ENCODE measurements around the gene SBF2. TPM values are rescaled to one million over a fixed set of nuclear protein-coding genes. Genes with fewer than 3 reads are reported as not detected.
"Not testable (repeated sequence)": the region's sequence is repeated elsewhere in the genome, so short reads cannot be mapped to it uniquely, and the experiment has no call there.

Gene SBF2
- total RNA-seq, 2 experiments from 2014 or later, result 15.8 to 18.6 TPM

- no peak overlapping the region for H3K4me3 Mint-ChIP-seq
- POLR2A ChIA-PET, result no interaction called here
- H3K27ac Mint-ChIP-seq, result no peak overlapping the region
- peaks cover 13% of the 10 kb centered on the region for H3K36me3 Mint-ChIP-seq
- peaks cover 1% of the 10 kb centered on the region for H3K9me3 Mint-ChIP-seq
- H3K4me1 Mint-ChIP-seq, result no peaks in the 10 kb centered on the region
- DNase-seq (no peak), ATAC-seq (ENCODE audit: low read depth) (no peak)
- H3K27me3 Mint-ChIP-seq, result no peaks in the 10 kb centered on the region
These were observed 352.0 kb downstream of the SBF2 start for GRCh38 chr11:9941991-9942390.

DNA sequence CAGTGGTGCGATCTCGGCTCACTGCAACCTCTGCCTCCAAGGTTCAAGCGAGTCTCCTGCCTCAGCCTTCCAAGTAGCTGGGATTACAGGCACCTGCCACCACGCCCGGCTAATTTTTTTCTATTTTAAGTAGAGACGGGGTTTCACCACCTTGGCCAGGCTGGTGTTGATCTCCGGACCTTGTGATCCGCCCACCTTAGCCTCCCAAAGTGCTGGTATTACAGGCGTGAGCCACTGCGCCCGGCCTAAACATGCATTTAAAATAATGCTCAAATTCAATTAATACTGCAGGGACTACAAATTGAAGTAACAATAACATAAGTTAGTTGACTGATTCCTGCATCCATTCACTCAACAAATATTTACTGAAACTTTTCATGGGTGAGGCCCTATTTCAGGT lies 354.9 kb downstream of the SBF2 start:
- DNase-seq; H3K4me1 Mint-ChIP-seq; H3K27ac Mint-ChIP-seq; H3K4me3 Mint-ChIP-seq; H3K9me3 Mint-ChIP-seq; ATAC-seq (ENCODE audit: low read depth); H3K27me3 Mint-ChIP-seq; H3K36me3 Mint-ChIP-seq; POLR2A ChIA-PET: not testable (repeated sequence)

GRCh38 chr11:9936754-9937153 lies 357.3 kb downstream of the SBF2 start:
- no peak for ATAC-seq (ENCODE audit: low read depth)
- Mint-ChIP-seq H3K9me3 (peaks cover 12% of the 10 kb centered on the region), H3K4me3 (no peak overlapping the region), H3K36me3 (peaks cover 8% of the 10 kb centered on the region), H3K27ac (no peak overlapping the region), H3K27me3 (no peaks in the 10 kb centered on the region), H3K4me1 (no peaks in the 10 kb centered on the region)
- DNase-seq, result no peak
- POLR2A ChIA-PET, result no interaction called here

- H3K4me1 Mint-ChIP-seq; DNase-seq; H3K27ac Mint-ChIP-seq; H3K4me3 Mint-ChIP-seq; ATAC-seq (ENCODE audit: low read depth); H3K27me3 Mint-ChIP-seq; POLR2A ChIA-PET: not testable (repeated sequence)
- Mint-ChIP-seq H3K9me3 (peaks cover 19% of the 10 kb centered on the region), H3K36me3 (peaks cover 14% of the 10 kb centered on the region)
These were observed 361.2 kb downstream of the SBF2 start for GRCh38 chr11:9932843-9933242.

DNA sequence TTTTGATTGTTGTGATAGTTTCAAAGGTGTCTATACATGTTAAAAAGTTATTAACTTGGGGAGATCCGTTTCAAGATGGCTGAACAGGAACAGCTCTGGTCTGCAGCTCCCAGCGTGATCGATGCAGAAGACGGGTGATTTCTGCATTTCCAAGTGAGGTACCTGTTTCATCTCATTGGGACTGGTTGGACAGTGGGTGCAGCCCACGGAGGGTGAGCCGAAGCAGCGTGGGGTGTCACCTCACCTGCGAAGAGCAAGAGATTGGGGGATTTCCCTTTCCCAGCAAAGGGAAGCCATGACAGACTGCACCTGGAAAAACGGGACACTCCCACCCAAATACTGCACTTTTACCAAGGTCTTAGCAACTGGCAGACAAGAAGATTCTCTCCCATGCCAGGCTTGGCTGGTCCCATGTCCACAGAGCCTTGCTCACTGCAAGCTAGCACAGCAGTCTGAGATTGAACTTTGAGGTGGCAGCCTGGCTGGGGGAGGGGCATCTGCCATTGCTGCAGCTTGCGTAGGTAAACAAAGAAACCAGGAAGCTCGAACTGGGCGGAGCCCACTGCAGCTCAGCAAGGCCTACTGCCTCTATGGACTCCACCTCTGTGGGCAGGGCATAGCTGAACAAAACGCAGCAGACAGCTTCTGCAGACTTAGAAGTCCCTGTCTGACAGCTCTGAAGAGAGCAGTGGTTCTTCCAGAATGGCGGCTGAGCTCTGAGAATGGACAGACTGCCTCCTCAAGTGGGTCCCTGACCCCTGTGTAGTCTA lies 363.3 kb downstream of the SBF2 start:
- H3K4me3 Mint-ChIP-seq; ATAC-seq (ENCODE audit: low read depth); H3K27me3 Mint-ChIP-seq; DNase-seq; H3K4me1 Mint-ChIP-seq; H3K27ac Mint-ChIP-seq; POLR2A ChIA-PET: not testable (repeated sequence)
- Mint-ChIP-seq H3K9me3 (peaks cover 17% of the 10 kb centered on the region), H3K36me3 (peaks cover 14% of the 10 kb centered on the region)

- DNase-seq, result no peak
- POLR2A ChIA-PET, result no interaction called here
- Mint-ChIP-seq H3K4me1 (peaks cover 6% of the 10 kb centered on the region), H3K4me3 (no peak overlapping the region), H3K9me3 (peaks cover 12% of the 10 kb centered on the region), H3K27ac (no peak overlapping the region), H3K27me3 (no peaks in the 10 kb centered on the region), H3K36me3 (peaks cover 9% of the 10 kb centered on the region)
- ATAC-seq (ENCODE audit: low read depth), result no peak
These were observed 366.3 kb downstream of the SBF2 start for GRCh38 chr11:9927670-9928069.

DNA sequence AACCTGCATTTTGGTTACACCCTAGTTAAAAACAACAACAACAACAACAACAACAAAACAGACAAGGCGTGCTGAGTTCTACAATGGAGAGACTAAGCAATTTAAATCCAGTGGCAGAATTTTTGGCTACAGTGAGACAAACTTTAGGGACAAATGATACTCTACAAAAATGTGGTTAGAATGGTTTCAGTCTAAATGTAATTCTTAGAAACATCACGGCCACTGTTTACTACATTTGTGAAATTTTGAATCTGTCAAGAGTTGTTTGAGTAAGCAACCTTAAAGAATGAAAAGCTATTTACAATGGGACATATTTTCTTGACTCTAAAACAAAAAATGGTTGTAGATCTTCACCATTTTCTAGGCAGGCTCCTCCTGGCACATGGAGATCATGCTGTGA lies 370.7 kb downstream of the SBF2 start:
- Mint-ChIP-seq H3K27me3 (no peaks in the 10 kb centered on the region), H3K9me3 (no peaks in the 10 kb centered on the region), H3K4me3 (no peak overlapping the region), H3K4me1 (peaks cover 6% of the 10 kb centered on the region), H3K27ac (no peak overlapping the region), H3K36me3 (no peaks in the 10 kb centered on the region)
- POLR2A ChIA-PET, result interaction anchor here (0.6 kb wide), 1 partner anchor 64 kb away, joined by 3 read pairs; no protein-coding TSS in a partner anchor
- DNase-seq, result no peak
- no peak for ATAC-seq (ENCODE audit: low read depth)

DNA sequence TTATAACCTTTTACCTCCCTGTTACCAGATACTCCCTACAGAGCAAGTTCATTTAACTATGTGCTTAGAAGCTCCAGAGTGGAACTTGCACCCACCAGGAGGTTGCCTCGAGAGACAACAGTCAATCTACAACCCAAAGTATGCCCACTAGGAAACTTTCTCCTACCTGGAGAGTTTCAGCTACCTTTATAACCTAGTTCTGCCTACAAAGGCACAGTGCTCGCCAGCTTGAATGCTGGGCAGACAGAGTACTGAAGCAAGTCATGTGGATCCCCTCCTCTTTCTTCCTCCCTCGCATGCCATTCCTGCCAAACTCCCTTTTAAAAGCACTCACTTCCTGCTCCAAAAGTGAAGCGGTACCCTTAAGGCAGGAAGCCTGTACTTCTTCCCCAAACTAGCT lies 371.2 kb downstream of the SBF2 start:
- Mint-ChIP-seq H3K36me3 (no peaks in the 10 kb centered on the region), H3K27me3 (no peaks in the 10 kb centered on the region)
- POLR2A ChIA-PET, result interaction anchor here (0.6 kb wide), 1 partner anchor 64 kb away, joined by 3 read pairs; no protein-coding TSS in a partner anchor

GRCh38 chr11:9916480-9916879 lies 377.5 kb downstream of the SBF2 start:
- no peak for DNase-seq
- Mint-ChIP-seq H3K36me3 (peaks cover 1% of the 10 kb centered on the region), H3K27me3 (no peaks in the 10 kb centered on the region), H3K4me1 (no peaks in the 10 kb centered on the region), H3K9me3 (no peaks in the 10 kb centered on the region), H3K27ac (no peak overlapping the region), H3K4me3 (no peak overlapping the region)
- ATAC-seq (ENCODE audit: low read depth), result no peak
- POLR2A ChIA-PET, result no interaction called here

More for the DNA sequence above, 371.2 kb downstream of the SBF2 start:
- DNase-seq, result no peak
- no peak overlapping the region for H3K27ac Mint-ChIP-seq
- no peaks in the 10 kb centered on the region for H3K9me3 Mint-ChIP-seq
- H3K4me1 Mint-ChIP-seq, result peaks cover 6% of the 10 kb centered on the region
- ATAC-seq (ENCODE audit: low read depth), result no peak
- no peak overlapping the region for H3K4me3 Mint-ChIP-seq

DNA sequence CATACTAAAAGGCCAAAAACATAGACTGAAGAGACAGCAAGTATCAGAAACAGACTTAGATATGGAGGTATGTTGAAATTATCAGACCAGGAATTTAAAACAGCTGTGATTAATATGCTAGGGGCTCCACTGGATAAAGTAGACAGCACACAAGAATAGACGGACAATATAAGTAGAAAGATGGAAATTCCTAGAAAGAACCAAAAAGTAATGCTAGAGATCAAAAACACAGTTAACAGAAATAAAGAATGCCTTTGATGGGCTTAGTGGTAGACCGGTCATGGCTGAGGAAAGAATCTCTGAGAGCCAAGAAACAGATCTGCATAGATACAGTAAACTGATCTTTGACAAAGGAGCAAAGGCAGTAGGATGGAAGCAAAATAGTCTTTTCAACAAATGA lies 380.0 kb downstream of the SBF2 start:
- H3K27ac Mint-ChIP-seq, result no peak overlapping the region
- ATAC-seq (ENCODE audit: low read depth) (no peak), DNase-seq (no peak)
- no peaks in the 10 kb centered on the region for H3K9me3 Mint-ChIP-seq
- H3K36me3 Mint-ChIP-seq, result peaks cover 1% of the 10 kb centered on the region
- no peaks in the 10 kb centered on the region for H3K27me3 Mint-ChIP-seq
- POLR2A ChIA-PET, result no interaction called here
- H3K4me1 Mint-ChIP-seq, result no peaks in the 10 kb centered on the region
- H3K4me3 Mint-ChIP-seq, result no peak overlapping the region

DNA sequence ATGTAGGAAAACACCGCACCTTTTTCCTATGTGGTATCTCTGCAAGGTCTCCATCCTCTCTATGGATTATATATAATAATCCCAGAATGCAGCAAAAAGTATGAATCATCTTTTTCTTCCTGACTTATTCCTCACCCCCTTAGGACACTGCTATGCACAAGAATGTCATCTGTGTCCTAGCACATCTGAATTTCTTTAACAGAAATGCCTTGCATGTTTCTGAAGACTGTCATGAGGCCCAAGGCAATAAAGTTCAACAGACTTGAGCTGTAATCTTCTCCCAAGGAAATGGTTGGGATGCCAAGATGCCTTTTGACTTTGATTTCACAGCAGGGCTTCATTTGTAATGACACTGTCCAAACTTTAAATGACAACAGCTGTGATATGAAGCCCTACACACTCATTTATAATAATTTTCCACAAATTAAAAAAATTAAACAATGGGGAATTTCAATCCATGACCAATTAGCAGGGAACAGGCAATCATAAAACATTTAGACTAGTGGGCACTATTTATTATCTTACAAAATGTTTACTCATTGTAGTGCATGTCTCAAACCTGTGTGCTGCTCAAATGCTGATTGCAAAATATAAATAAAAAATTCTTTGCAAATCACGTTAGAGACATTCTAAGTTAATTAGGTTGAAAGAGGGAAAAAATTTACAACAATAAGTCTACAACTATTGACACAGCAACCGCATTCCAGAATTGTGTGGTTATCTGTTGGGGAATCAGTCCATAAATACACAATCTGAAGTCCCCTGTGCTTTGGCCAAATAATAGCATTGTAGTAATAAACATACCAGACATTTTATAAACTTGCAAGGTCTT lies 387.8 kb downstream of the SBF2 start:
- POLR2A ChIA-PET, result no interaction called here
- Mint-ChIP-seq H3K27me3 (no peaks in the 10 kb centered on the region), H3K27ac (no peak overlapping the region), H3K36me3 (no peaks in the 10 kb centered on the region), H3K4me3 (no peak overlapping the region), H3K4me1 (no peaks in the 10 kb centered on the region), H3K9me3 (no peaks in the 10 kb centered on the region)
- DNase-seq (no peak), ATAC-seq (ENCODE audit: low read depth) (no peak)

- Mint-ChIP-seq H3K27ac (no peak overlapping the region), H3K4me1 (no peaks in the 10 kb centered on the region), H3K27me3 (no peaks in the 10 kb centered on the region), H3K4me3 (no peak overlapping the region), H3K9me3 (no peaks in the 10 kb centered on the region), H3K36me3 (no peaks in the 10 kb centered on the region)
- ATAC-seq (ENCODE audit: low read depth) (no peak), DNase-seq (no peak)
- POLR2A ChIA-PET, result no interaction called here
These were observed 388.5 kb downstream of the SBF2 start for GRCh38 chr11:9905501-9905951.

DNA sequence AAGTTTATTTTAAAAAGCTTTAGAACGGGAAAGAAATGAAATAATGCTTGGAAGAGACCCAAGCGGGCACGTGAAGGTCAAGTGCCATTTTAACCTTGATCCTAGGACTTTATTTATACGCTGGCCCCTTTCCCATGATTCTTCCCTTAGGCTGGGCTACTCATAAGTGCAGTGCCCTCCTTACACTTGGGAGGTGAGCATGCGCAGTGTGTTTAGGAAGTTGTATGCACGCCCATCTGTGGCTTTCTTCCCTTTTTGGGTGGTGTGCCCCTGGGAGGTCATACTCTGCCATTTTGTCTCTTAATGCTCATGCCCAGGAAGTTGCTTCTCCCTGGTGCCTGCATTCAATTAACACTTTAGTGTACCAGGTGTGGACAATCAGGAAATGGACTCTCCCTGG lies 390.4 kb downstream of the SBF2 start:
- Mint-ChIP-seq H3K4me1 (no peaks in the 10 kb centered on the region), H3K27ac (no peak overlapping the region), H3K27me3 (no peaks in the 10 kb centered on the region), H3K36me3 (no peaks in the 10 kb centered on the region), H3K4me3 (no peak overlapping the region), H3K9me3 (no peaks in the 10 kb centered on the region)
- POLR2A ChIA-PET, result no interaction called here
- no peak for ATAC-seq (ENCODE audit: low read depth)
- DNase-seq, result no peak

- no peak overlapping the region for H3K4me3 Mint-ChIP-seq
- no peak overlapping the region for H3K27ac Mint-ChIP-seq
- no peak for ATAC-seq (ENCODE audit: low read depth)
- no peaks in the 10 kb centered on the region for H3K36me3 Mint-ChIP-seq
- H3K9me3 Mint-ChIP-seq, result no peaks in the 10 kb centered on the region
- POLR2A ChIA-PET, result no interaction called here
- H3K4me1 Mint-ChIP-seq, result no peaks in the 10 kb centered on the region
- no peaks in the 10 kb centered on the region for H3K27me3 Mint-ChIP-seq
- no peak for DNase-seq
These were observed 392.1 kb downstream of the SBF2 start for GRCh38 chr11:9901943-9902342.
